Myocyte (in vitro differentiated cells): ENCODE results near the gene TMEM132C. TPM values are rescaled to one million over a fixed set of nuclear protein-coding genes. Genes with fewer than 3 reads are reported as not detected.

Experiments used
- DNase-seq: peaks from one replicate; pipeline ENCODE4 v3.0.0-alpha.2; 2012; ENCODE audit warnings: low read depth
- microRNA-seq: library from miRNA; unstranded; fragments of <30 nt; microRNA quantifications from one replicate; pipeline ENCODE4, GENCODE V29; 2016
- total RNA-seq: library from RNA; depleted of rRNA; stranded (reverse); fragments of >200 nt; gene quantifications from 2 replicates; pipeline ENCODE4 v1.2.3, GENCODE V29; 2014

Gene TMEM132C
- total RNA-seq, 1 donor from 2014 or later, result not detected

- DNase-seq, result no peak
These were observed 488.6 kb downstream of the TMEM132C start for GRCh38 chr12:128755566-128755965.

Small RNAs within 50 kb of the gene (microRNA-seq; reads per million reads assigned to microRNA genes)
- not detected for gene MIR3612
- gene MIR4419B, result not detected
